ENCODE measurements around the gene RCBTB1. TPM values are rescaled to one million over a fixed set of nuclear protein-coding genes. Genes with fewer than 3 reads are reported as not detected.
A peak's percentile ranks its signal among the peaks of the same experiment; 100 is the strongest.

Gene RCBTB1
- total and polyA plus RNA-seq, 10 of the 15 experiments (the other 5 are each of a cell fraction or from before 2014, with no cell fraction given) = 5.1 to 13.5 (median 11.2) TPM

- TF ChIP-seq MYC (IDR thresholded peaks at IDR 0.05; ENCODE audit: insufficient read depth, insufficient read length, insufficient replicate concordance, low read length, severe bottlenecking) (no peak), PBX3 (IDR thresholded peaks at IDR 0.05; ENCODE audit: insufficient replicate concordance, low read depth, low read length) (no peak), E2F4 (IDR thresholded peaks at IDR 0.05; ENCODE audit: low read depth, low read length) (no peak), RCOR1 (conservative IDR thresholded peaks at IDR 0.05; ENCODE audit: low read depth, low read length) (no peak), PML (IDR thresholded peaks at IDR 0.05; ENCODE audit: low read length) (no peak), ZBED1 (IDR thresholded peaks at IDR 0.05; ENCODE audit: borderline replicate concordance) (no peak), MEF2A (IDR thresholded peaks at IDR 0.05; ENCODE audit: insufficient read depth, low read depth, low read length) (no peak), MLLT1 (IDR thresholded peaks at IDR 0.05) (no peak), ZBTB33 (IDR thresholded peaks at IDR 0.05) (no peak), IKZF2 (IDR thresholded peaks at IDR 0.05) (no peak), ATF3 (IDR thresholded peaks at IDR 0.05; ENCODE audit: borderline replicate concordance, extremely low read depth, low read depth, low read length) (peak; percentile 98), POLR2AphosphoS2 (IDR thresholded peaks at IDR 0.05; ENCODE audit: low read depth, low read length) (no peak), SIX5 (IDR thresholded peaks at IDR 0.05; ENCODE audit: low read depth, low read length, severe bottlenecking) (no peak), LARP7 (IDR thresholded peaks at IDR 0.05) (peak; percentile 45; the same call in 1 of the 2 replicates), NFXL1 (IDR thresholded peaks at IDR 0.05; ENCODE audit: borderline replicate concordance) (no peak), NFIC (IDR thresholded peaks at IDR 0.05; ENCODE audit: low read depth, low read length) (no peak), SPI1 (IDR thresholded peaks at IDR 0.05; ENCODE audit: borderline replicate concordance, insufficient read depth, low read depth, low read length) (no peak), TBL1XR1 (IDR thresholded peaks at IDR 0.05; ENCODE audit: low read depth, low read length) (no peak), FOXK2 (IDR thresholded peaks at IDR 0.05) (no peak), DPF2 (IDR thresholded peaks at IDR 0.05) (peak; percentile 59), STAT1 (conservative IDR thresholded peaks at IDR 0.05) (no peak), ZSCAN29 (IDR thresholded peaks at IDR 0.05) (no peak), PKNOX1 (IDR thresholded peaks at IDR 0.05) (no peak)
These were observed at the start of gene RCBTB1 (continued) for GRCh38 chr13:49585220-49586157.

All from GM12878 (cell line).